SJSA1 (cell line): ENCODE results near the gene PSAT1. TPM values are rescaled to one million over a fixed set of nuclear protein-coding genes. Genes with fewer than 3 reads are reported as not detected.

Experiments
- DNase-seq, 2 experiments: peaks; one replicate each; pipeline ENCODE4 v3.0.0-alpha.2; 2015 to 2020; ENCODE audit warnings: low spot score in 2 of 2, low read depth in 1 of 2
- H3K27ac ChIP-seq: fragments of 250-450 bp; sonication (Bioruptor Pico); 2 replicates; pipeline ENCODE4 v1.5.1; 2020; ENCODE audit warnings: mild to moderate bottlenecking, moderate library complexity
- H3K27me3 ChIP-seq: fragments of 250-450 bp; sonication (Bioruptor Pico); replicated peaks from 2 replicates; pipeline ENCODE4 v1.5.1; 2020; ENCODE audit warnings: mild to moderate bottlenecking, moderate library complexity
- H3K36me3 ChIP-seq: fragments of 250-450 bp; sonication (Bioruptor Pico); 2 replicates; pipeline ENCODE4 v1.5.1; 2020; ENCODE audit warnings: mild to moderate bottlenecking
- H3K4me1 ChIP-seq: fragments of 250-450 bp; sonication (Bioruptor Pico); replicated peaks from 2 replicates; pipeline ENCODE4 v1.6.1; 2021; ENCODE audit warnings: mild to moderate bottlenecking
- H3K4me3 ChIP-seq: fragments of 250-450 bp; sonication (Bioruptor Pico); 2 replicates; pipeline ENCODE4 v1.5.1; 2020; ENCODE audit warnings: mild to moderate bottlenecking
- H3K9me3 ChIP-seq: fragments of 250-450 bp; sonication (Bioruptor Pico); replicated peaks from 2 replicates; pipeline ENCODE4 v1.5.1; 2020; ENCODE audit warnings: mild to moderate bottlenecking
- total RNA-seq: library from RNA; depleted of rRNA; stranded (reverse); fragments of >200 nt; shearing (Covaris generic); gene quantifications from 2 replicates; pipeline ENCODE4 v1.2.3, GENCODE V29; 2014; rRNA removed

PSAT1 gene
- total RNA-seq, 1 experiment from 2014 or later, result 29.9 TPM

DNA sequence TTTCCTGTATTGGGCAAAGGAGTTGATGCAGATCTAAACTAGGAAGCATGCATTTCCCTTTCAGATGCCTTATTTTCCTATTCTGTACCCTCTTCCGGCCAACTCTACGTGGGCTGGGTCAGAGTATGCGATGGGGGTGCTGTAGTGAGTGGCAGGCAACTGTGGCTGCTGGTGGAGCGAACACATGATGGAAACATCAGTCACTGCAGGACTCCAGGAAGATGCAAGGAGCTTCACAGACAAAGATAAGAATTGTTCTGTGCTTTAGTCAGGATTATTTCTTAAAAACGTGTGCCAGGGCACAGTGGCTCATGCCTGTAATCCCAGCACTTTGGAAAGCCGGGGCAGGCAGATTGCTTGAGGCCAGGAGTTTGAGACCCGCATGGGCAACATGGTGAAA is 75.1 kb downstream of the PSAT1 start:
- DNase-seq, result no peak
- H3K27me3 ChIP-seq, result no peaks in the 10 kb centered on the region

More for the DNA sequence above, 75.1 kb downstream of the PSAT1 start:
- no peaks in the 10 kb centered on the region for H3K36me3 ChIP-seq
- H3K4me1 ChIP-seq, result peaks cover 26% of the 10 kb centered on the region
- no peak overlapping the region for H3K4me3 ChIP-seq
- no peaks in the 10 kb centered on the region for H3K9me3 ChIP-seq
- no peak overlapping the region for H3K27ac ChIP-seq

Other genes starting within 250 kb of the PSAT1 start
- gene CEP78, start 61.0 kb upstream of the PSAT1 start, total RNA-seq, result 32.3 and 53.4 TPM in 2 replicates